Esophagus (tissue), 2 donors: ENCODE measurements around the gene SLC37A1. TPM values are rescaled to one million over a fixed set of nuclear protein-coding genes. Genes with fewer than 3 reads are reported as not detected.
A peak's percentile ranks its signal among the peaks of the same experiment; 100 is the strongest.

Experiments used
- H3K27ac ChIP-seq, 2 donors: one replicate each; pipeline ENCODE4 v1.5.1; 2013; ENCODE audit warnings: low read depth in 2 of 2, mild to moderate bottlenecking in 2 of 2, inconsistent platforms in 1 of 2, low read length in 1 of 2, moderate library complexity in 1 of 2
- H3K27me3 ChIP-seq, 2 donors: one replicate each; pipeline ENCODE4 v1.6.1; 2013; ENCODE audit warnings: low read length in 2 of 2, control low read depth in 1 of 2, mild to moderate bottlenecking in 1 of 2; ENCODE audit not compliant: insufficient read depth in 2 of 2, control insufficient read depth in 1 of 2
- H3K36me3 ChIP-seq, 2 donors: one replicate each; pipeline ENCODE4 v1.6.1; 2013; ENCODE audit warnings: low read length in 1 of 2; ENCODE audit not compliant: control insufficient read depth in 2 of 2, insufficient read depth in 2 of 2
- H3K4me1 ChIP-seq, 2 donors: one replicate each; pipeline ENCODE4 v1.6.1; 2013; ENCODE audit warnings: low read length in 1 of 2; ENCODE audit not compliant: control insufficient read depth in 2 of 2, insufficient read depth in 2 of 2
- H3K4me3 ChIP-seq, 2 donors: one replicate each; pipeline ENCODE4 v1.5.1; 2013; ENCODE audit warnings: low read length in 2 of 2, mild to moderate bottlenecking in 2 of 2, low read depth in 1 of 2, moderate library complexity in 1 of 2
- H3K9me3 ChIP-seq, 2 donors: one replicate each; pipeline ENCODE4 v1.6.1; 2013; ENCODE audit warnings: mild to moderate bottlenecking in 2 of 2, low read depth in 1 of 2, low read length in 1 of 2, moderate library complexity in 1 of 2; ENCODE audit not compliant: control insufficient read depth in 2 of 2, insufficient read depth in 1 of 2
- WGBS, 2 donors: extraction: QIAGEN DNeasy Blood & Tissue Kit; methylation state at CpG; one replicate each; pipeline ENCODE4 v1.1.7; 2013; 5-methylcytosine and 5-hydroxymethylcytosine counted together
- polyA plus RNA-seq, 2 donors: library from polyadenylated mRNA; stranded (reverse); fragments of 200-250 nt; gene quantifications; one replicate each; pipeline ENCODE4 v1.2.3, GENCODE V29; 2013
- donor health status: healthy with polysubstance abuse.
- donor health status: Bipolar disorder and iron deficiency.

The SLC37A1 gene
- polyA plus RNA-seq, 2 donors = 12.4 to 14.1 TPM

DNA sequence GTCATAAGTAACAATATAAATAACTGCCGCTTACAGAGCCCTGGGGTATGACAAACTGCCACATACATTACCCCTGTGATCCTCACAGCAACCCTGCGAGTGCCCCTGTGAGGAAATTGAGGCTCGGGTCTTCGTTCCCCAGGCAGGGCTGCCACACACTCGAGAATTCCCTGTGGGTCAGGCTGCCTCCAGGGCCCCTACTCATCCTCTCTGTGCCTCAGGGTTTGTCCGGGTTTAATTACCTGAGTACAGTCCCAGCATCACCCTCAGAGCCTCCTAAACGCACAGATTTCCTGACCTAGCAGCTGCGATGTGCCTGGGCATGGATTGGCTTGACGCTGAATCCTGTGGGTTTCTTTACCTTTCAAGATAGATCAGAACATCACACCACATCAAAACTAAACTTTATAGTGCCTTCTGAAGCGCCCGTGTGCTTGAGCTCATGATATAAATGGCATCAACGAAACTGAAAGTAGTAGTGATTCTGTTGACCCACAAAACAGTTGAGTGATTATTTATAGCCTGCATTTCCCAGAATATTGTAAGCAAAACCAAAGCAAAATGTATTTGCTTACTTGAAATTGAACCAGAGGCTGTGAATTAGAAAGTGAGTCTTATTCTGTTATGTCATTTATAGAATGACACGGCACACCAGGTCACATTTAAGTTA lies 14.0 kb downstream of the SLC37A1 start:
- Histone ChIP-seq H3K4me3 (no peak overlapping the region), H3K36me3 (peaks cover 0 to 12% of the 10 kb centered on the region in 2 donors), H3K9me3 (no peaks in the 10 kb centered on the region), H3K27me3 (no peaks in the 10 kb centered on the region), H3K27ac (peak overlapping the region; percentile 15 to 30), H3K4me1 (peaks cover 4 to 5% of the 10 kb centered on the region in 2 donors)
- 57 to 63% methylated on average over 13 of the region's 13 CpGs for WGBS, 2 donors

DNA sequence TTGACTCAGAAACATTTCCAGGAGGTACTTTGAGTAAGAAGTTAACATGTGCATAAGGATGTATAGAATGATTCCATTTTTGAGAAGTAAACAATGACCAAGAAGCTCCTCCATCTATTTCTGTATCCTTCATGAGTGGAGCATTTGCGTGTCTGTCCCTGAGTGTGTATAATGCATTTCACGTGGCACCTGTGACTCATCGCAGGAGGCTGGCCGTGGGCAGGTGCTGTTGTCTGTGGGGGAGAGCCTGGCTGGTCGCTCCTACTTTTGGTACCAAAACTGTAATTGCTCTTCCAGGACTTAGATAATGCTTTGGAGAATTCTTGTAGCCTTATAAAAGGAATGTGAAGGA lies 16.5 kb downstream of the SLC37A1 start:
- H3K4me1 ChIP-seq = peaks cover 4 to 6% of the 10 kb centered on the region in 2 donors

DNA sequence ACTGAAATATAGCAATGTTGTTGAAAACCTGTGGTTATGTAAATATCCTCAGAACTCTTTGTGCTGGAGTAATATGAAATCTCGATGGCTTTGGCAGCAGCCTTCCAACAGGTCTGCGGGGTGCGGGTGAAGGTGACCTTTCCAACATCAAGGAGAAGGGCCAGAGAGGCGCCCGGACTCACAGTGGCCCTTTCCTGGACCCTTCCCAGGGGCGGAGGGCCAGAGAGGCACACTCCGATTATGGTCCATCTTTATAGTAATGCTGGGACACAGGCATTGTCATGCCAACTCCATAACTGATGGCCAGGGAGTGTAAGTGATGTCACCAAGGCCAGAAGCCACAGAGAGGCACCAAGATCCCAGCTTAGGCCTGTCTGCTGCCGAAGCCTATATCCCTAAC lies 18.1 kb downstream of the SLC37A1 start:
- Histone ChIP-seq H3K27ac (no peak overlapping the region), H3K4me1 (peaks cover 4 to 6% of the 10 kb centered on the region in 2 donors)
- WGBS, 2 donors = 90 to 91% methylated on average over 8 of the region's 8 CpGs

More for the DNA sequence above, 16.5 kb downstream of the SLC37A1 start:
- Histone ChIP-seq H3K27me3 (no peaks in the 10 kb centered on the region), H3K4me3 (no peak overlapping the region), H3K27ac (no peak overlapping the region), H3K36me3 (peaks cover 4 to 16% of the 10 kb centered on the region in 2 donors), H3K9me3 (no peaks in the 10 kb centered on the region)
- 79% methylated on average over 5 of the region's 5 CpGs for WGBS, 2 donors

DNA sequence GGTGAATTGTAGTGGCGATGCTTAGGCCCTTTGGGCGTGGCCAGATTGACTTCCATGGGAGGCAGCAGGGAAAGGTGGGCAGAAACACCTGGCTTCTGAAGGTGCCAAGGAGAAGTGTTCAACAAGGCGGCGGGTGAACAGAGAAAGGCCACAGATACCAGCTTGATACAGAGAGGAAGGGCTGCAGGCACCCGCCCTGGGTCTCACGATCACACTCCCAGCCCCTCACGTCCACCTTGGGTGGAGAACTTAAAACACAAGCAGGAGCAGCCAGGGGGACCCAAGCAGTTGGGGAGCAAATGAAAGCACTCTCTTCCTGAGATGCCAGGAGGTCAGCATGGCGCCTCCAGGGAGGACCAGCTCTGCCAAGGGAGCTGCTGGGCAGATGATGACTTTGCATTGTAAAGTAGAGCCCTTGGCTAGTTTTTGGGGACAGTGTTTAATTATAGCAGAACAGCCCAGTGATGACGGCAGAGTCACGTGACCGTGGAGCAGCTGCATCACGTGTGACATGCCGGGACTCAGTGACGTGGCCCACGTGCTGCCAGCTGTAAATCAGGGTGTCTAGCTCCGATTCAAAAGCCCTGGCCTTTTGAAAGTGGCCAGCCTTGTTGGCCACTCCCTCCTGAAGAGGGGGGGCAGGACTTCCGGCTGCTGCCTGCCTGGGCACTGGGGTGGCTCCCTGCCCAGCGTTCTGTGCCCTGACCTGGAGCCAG lies 19.0 kb downstream of the SLC37A1 start:
- peaks cover 4 to 6% of the 10 kb centered on the region in 2 donors for H3K4me1 ChIP-seq
- no peak overlapping the region for H3K27ac ChIP-seq
- H3K9me3 ChIP-seq = no peaks in the 10 kb centered on the region
- H3K27me3 ChIP-seq = no peaks in the 10 kb centered on the region
- no peak overlapping the region for H3K4me3 ChIP-seq
- WGBS, 2 donors = 74 to 77% methylated on average over 18 of the region's 18 CpGs
- H3K36me3 ChIP-seq = peaks cover 4 to 20% of the 10 kb centered on the region in 2 donors

More for the DNA sequence above, 18.1 kb downstream of the SLC37A1 start:
- no peak overlapping the region for H3K4me3 ChIP-seq
- H3K36me3 ChIP-seq = peaks cover 4 to 20% of the 10 kb centered on the region in 2 donors
- no peaks in the 10 kb centered on the region for H3K27me3 ChIP-seq
- no peaks in the 10 kb centered on the region for H3K9me3 ChIP-seq

DNA sequence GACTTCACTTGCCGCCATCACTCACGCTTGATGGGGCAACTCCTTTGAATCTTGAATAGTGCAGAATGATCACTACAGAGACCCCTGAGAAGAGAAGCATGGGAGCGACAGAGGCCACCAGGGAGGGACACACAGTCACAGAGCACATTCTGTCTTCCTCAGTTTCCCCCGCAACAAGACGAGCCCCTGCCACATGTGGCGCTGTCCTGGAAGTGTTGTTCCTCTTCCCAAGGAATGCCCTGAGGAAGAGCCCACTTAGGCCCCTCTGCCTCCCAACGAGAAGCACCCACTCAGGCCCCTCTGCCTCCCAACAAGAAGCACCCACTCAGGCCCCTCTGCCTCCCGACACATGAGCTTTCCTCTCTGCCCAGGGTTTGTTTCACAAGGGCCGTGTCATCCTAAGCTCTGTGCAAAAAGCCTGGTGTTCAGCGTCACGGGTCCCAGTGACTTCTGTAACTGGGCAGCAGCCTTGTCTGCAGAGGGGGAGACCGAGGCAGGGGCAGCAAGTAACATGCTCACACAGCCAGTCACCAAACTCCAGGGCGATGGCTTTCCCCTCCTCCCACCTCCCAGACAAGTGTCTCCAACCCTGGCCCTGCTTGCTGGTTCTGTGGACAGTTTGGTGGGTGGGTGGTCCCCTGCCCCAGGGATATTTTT lies 19.8 kb downstream of the SLC37A1 start:
- Histone ChIP-seq H3K27ac (no peak overlapping the region), H3K4me3 (no peak overlapping the region), H3K36me3 (peaks cover 4 to 20% of the 10 kb centered on the region in 2 donors), H3K27me3 (no peaks in the 10 kb centered on the region), H3K9me3 (no peaks in the 10 kb centered on the region), H3K4me1 (peaks cover 4 to 6% of the 10 kb centered on the region in 2 donors)
- 92 to 95% methylated on average over 13 of the region's 13 CpGs for WGBS, 2 donors

DNA sequence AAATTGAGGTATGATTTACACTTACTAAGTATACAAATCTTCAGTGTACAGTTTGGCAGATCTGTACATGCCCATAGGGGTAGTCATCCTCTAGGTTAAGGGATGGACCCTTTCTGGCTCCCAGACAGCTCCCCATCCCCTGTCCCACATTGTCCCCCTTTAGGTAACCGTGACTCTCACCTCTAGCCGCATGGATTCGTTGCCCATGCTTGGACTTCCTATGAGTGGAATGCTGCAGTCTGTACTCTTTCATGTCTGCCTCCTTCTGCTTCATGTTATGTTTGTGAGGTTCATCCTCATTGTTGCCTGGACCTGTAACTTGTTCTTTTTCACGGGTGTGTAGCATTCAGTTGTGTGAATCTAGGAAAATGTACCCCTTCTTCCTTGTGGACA lies 20.3 kb downstream of the SLC37A1 start:
- Histone ChIP-seq H3K4me1 (peaks cover 4 to 6% of the 10 kb centered on the region in 2 donors), H3K4me3 (no peak overlapping the region), H3K36me3 (peaks cover 4 to 20% of the 10 kb centered on the region in 2 donors), H3K9me3 (no peaks in the 10 kb centered on the region), H3K27me3 (no peaks in the 10 kb centered on the region), H3K27ac (no peak overlapping the region)
- WGBS, 2 donors = 88 to 90% methylated on average over 4 of the region's 4 CpGs

DNA sequence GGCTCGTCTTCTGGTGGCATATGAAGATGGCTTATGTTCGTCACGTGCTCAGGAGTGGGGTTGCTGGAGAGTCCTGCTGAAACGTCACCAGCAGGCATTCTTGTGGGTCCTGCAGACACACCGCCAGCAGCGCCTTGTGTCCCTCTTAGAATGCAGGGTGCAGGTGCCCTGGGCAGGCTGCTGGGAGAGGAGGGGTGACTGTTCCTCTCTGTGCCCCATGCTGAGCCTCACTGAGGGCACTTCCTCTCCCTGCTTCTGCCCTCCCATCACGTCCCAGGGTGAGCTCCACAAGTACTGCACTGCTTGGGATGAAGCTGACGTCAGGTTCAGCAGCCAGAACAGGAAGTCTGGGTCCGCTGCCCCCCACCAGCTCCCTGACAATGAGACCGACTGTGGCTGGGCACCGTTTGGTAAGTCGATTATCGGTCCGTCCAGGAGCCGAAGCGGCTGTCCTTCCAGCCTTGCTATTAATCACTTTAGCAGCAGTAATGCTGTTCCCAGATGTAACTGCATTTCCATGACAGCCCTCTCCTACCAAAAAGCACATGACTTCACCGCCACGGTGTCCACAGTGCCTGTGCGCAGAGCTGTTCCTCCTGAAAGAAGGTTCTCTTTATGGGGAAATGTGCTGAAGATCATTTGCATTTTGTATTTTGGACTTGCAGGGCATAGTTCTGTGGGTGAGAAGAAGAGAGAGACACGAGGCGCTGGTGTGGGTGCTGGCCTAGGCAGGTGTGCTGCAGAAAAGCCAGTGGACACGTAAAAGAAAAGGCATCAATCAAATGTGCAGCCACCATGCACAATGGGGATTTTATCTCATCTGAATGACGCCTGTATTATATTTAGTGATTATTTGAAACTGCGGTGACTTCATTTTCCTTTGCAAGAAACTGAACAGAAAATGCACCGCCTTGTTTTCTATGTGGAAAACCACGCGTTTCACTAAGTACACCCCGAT lies 21.0 kb downstream of the SLC37A1 start:
- Histone ChIP-seq H3K4me3 (no peak overlapping the region), H3K4me1 (peaks cover 4 to 6% of the 10 kb centered on the region in 2 donors), H3K9me3 (no peaks in the 10 kb centered on the region), H3K27me3 (no peaks in the 10 kb centered on the region), H3K36me3 (peaks cover 4 to 20% of the 10 kb centered on the region in 2 donors), H3K27ac (no peak overlapping the region)
- WGBS, 2 donors = 74 to 85% methylated on average over 28 of the region's 28 CpGs

DNA sequence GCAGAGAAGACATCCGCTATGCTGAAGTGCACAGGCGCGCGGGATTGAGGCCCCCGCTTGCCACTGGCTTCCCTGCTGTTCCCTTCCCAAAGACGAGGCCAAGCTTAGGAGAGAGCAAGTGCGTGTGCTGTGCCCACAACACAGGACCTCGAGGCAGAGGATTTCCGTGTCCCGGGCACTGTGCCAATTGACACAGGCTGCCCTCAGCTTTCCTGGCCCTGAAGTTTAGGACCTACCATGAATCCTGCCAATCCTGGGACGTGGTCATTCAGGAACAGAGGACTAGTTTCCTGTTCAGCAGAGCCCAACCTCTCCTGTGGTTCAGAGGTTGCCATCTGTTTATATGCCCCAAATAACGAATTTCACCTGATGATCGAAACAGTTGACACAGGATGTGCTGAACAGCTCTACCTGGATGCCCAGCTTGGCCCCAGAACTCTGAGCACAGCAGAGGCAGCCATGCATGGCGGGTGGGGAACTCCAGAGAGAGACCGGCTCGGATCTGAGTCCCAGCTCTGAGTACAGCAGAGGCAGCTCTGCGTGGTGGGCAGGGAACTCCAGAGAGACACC lies 22.0 kb downstream of the SLC37A1 start:
- H3K36me3 ChIP-seq = peaks cover 4 to 20% of the 10 kb centered on the region in 2 donors
- no peak overlapping the region for H3K4me3 ChIP-seq
- WGBS, 2 donors = 69 to 75% methylated on average over 17 of the region's 17 CpGs
- no peak overlapping the region for H3K27ac ChIP-seq
- no peaks in the 10 kb centered on the region for H3K27me3 ChIP-seq
- H3K9me3 ChIP-seq = no peaks in the 10 kb centered on the region
- H3K4me1 ChIP-seq = peaks cover 4% of the 10 kb centered on the region in 2 donors
